ENCODE measurements around the gene YBX2.
"Not testable (repeated sequence)": the region's sequence is repeated elsewhere in the genome, so short reads cannot be mapped to it uniquely, and the experiment has no call there.

YBX2 gene

GRCh38 chr17:7294614-7295153 is at the start of gene YBX2:
Gene YBX2, minus strand, starts transcription at chr17:7294639. Its CDS starts 139 bp downstream, at chr17:7294500.
- DNase-seq: no peak
- in situ Hi-C loops (cut with HindIII; ENCODE audit: low pct_ligation_motif_present, low pct_unique_long_range_greater_than_20kb, low sequenced_read_pairs): no loop called here

GRCh38 chr17:7343250-7343649 is 48.8 kb upstream of the YBX2 start:
- DNase-seq: no peak
- in situ Hi-C loops (cut with HindIII; ENCODE audit: low pct_ligation_motif_present, low pct_unique_long_range_greater_than_20kb, low sequenced_read_pairs): no loop called here

GRCh38 chr17:7341842-7342241 is 47.4 kb upstream of the YBX2 start:
- DNase-seq: no peak
- in situ Hi-C loops (cut with HindIII; ENCODE audit: low pct_ligation_motif_present, low pct_unique_long_range_greater_than_20kb, low sequenced_read_pairs): no loop called here

- no peak for DNase-seq
- in situ Hi-C loops (cut with HindIII; ENCODE audit: low pct_ligation_motif_present, low pct_unique_long_range_greater_than_20kb, low sequenced_read_pairs): no loop called here
Measured at GRCh38 chr17:7340179-7340578, 45.7 kb upstream of the YBX2 start.

GRCh38 chr17:7337600-7337999 is 43.2 kb upstream of the YBX2 start:
- DNase-seq; in situ Hi-C loops (cut with HindIII; ENCODE audit: low pct_ligation_motif_present, low pct_unique_long_range_greater_than_20kb, low sequenced_read_pairs): not testable (repeated sequence)

- no peak for DNase-seq
- in situ Hi-C loops (cut with HindIII; ENCODE audit: low pct_ligation_motif_present, low pct_unique_long_range_greater_than_20kb, low sequenced_read_pairs): no loop called here
Measured at GRCh38 chr17:7336240-7337175, 42.1 kb upstream of the YBX2 start, which contains the start of gene ACAP1. Gene ACAP1, plus strand, starts transcription at chr17:7336529. Its CDS starts 206 bp downstream, at chr17:7336735.

- in situ Hi-C loops (cut with HindIII; ENCODE audit: low pct_ligation_motif_present, low pct_unique_long_range_greater_than_20kb, low sequenced_read_pairs); DNase-seq: not testable (repeated sequence)
Measured at GRCh38 chr17:7335765-7336164, 41.3 kb upstream of the YBX2 start.

- in situ Hi-C loops (cut with HindIII; ENCODE audit: low pct_ligation_motif_present, low pct_unique_long_range_greater_than_20kb, low sequenced_read_pairs): no loop called here
- no peak for DNase-seq
Measured at GRCh38 chr17:7334938-7335538, 40.6 kb upstream of the YBX2 start.

GRCh38 chr17:7332600-7333069 is 38.2 kb upstream of the YBX2 start:
- in situ Hi-C loops (cut with HindIII; ENCODE audit: low pct_ligation_motif_present, low pct_unique_long_range_greater_than_20kb, low sequenced_read_pairs); DNase-seq: not testable (repeated sequence)

- DNase-seq: no peak
- in situ Hi-C loops (cut with HindIII; ENCODE audit: low pct_ligation_motif_present, low pct_unique_long_range_greater_than_20kb, low sequenced_read_pairs): no loop called here
Measured at GRCh38 chr17:7332111-7332510, 37.7 kb upstream of the YBX2 start.

- in situ Hi-C loops (cut with HindIII; ENCODE audit: low pct_ligation_motif_present, low pct_unique_long_range_greater_than_20kb, low sequenced_read_pairs): no loop called here
- no peak for DNase-seq
Measured at GRCh38 chr17:7330638-7331015, 36.2 kb upstream of the YBX2 start.

- DNase-seq: peak; percentile 88
- in situ Hi-C loops (cut with HindIII; ENCODE audit: low pct_ligation_motif_present, low pct_unique_long_range_greater_than_20kb, low sequenced_read_pairs): no loop called here
Measured at GRCh38 chr17:7329997-7330637, 35.7 kb upstream of the YBX2 start.

GRCh38 chr17:7329374-7329996 is 35.0 kb upstream of the YBX2 start:
- DNase-seq: peak; percentile 99
- in situ Hi-C loops (cut with HindIII; ENCODE audit: low pct_ligation_motif_present, low pct_unique_long_range_greater_than_20kb, low sequenced_read_pairs): no loop called here

GRCh38 chr17:7328840-7329373 is 34.5 kb upstream of the YBX2 start, which contains the start of gene NEURL4:
Gene NEURL4, minus strand, starts transcription at chr17:7329335. Its CDS starts 23 bp downstream, at chr17:7329312.
- DNase-seq: peak; percentile 42

GRCh38 chr17:7328009-7328408 is 33.6 kb upstream of the YBX2 start:
- DNase-seq: no peak

More at GRCh38 chr17:7328840-7329373, 34.5 kb upstream of the YBX2 start, which contains the start of gene NEURL4:
- in situ Hi-C loops (cut with HindIII; ENCODE audit: low pct_ligation_motif_present, low pct_unique_long_range_greater_than_20kb, low sequenced_read_pairs): no loop called here

GRCh38 chr17:7327501-7327900 is 33.1 kb upstream of the YBX2 start:
- DNase-seq: no peak
- in situ Hi-C loops (cut with HindIII; ENCODE audit: low pct_ligation_motif_present, low pct_unique_long_range_greater_than_20kb, low sequenced_read_pairs): no loop called here

More at GRCh38 chr17:7328009-7328408, 33.6 kb upstream of the YBX2 start:
- in situ Hi-C loops (cut with HindIII; ENCODE audit: low pct_ligation_motif_present, low pct_unique_long_range_greater_than_20kb, low sequenced_read_pairs): no loop called here

- in situ Hi-C loops (cut with HindIII; ENCODE audit: low pct_ligation_motif_present, low pct_unique_long_range_greater_than_20kb, low sequenced_read_pairs): no loop called here
- no peak for DNase-seq
Measured at GRCh38 chr17:7327056-7327455, 32.6 kb upstream of the YBX2 start.

- DNase-seq: no peak
- in situ Hi-C loops (cut with HindIII; ENCODE audit: low pct_ligation_motif_present, low pct_unique_long_range_greater_than_20kb, low sequenced_read_pairs): no loop called here
Measured at GRCh38 chr17:7326186-7326585, 31.7 kb upstream of the YBX2 start.
